PC-3 (cell line): ENCODE data around the gene USP2. TPM values are rescaled to one million over a fixed set of nuclear protein-coding genes. Genes with fewer than 3 reads are reported as not detected.

Experiments
- ATAC-seq: fragments of 200-7000 bp; cut with Tn5 transposase; 2 replicates; pipeline ENCODE4 v1.9.1; 2020; ENCODE audit warnings: mild to moderate bottlenecking, moderate library complexity
- BruUV-seq: library from RNA; stranded (reverse); fragments of 400-500 nt; replicated peaks from 2 replicates; lab custom pipeline; 2021; lab: Mats Ljungman, UMichigan
- CTCF ChIA-PET: fragments of 300-600 bp; sonication (Branson Sonifier 250); formaldehyde crosslinking; loops from one replicate; lab custom pipeline; 2022; ENCODE audit warnings: antibody characterized with exemption; lab: Charles Lee
- POLR2A ChIA-PET: fragments of 300-600 bp; sonication (Branson Sonifier 250); formaldehyde crosslinking; loops from one replicate; lab custom pipeline; 2022; ENCODE audit warnings: antibody characterized with exemption; ENCODE audit not compliant: unreplicated experiment; lab: Charles Lee
- DNase-seq: peaks from one replicate; pipeline ENCODE4 v3.0.0-alpha.2; 2015
- H2AFZ ChIP-seq: fragments of 300-600 bp; sonication (generic); 2 replicates; pipeline ENCODE4 v1.6.0; 2016; ENCODE audit warnings: antibody characterized with exemption, low read length
- H3F3A ChIP-seq: fragments of 300-600 bp; sonication (generic); one replicate; pipeline ENCODE4 v1.6.0; 2017; ENCODE audit warnings: antibody characterized with exemption, low read length, control low read depth, mild to moderate bottlenecking; ENCODE audit not compliant: unreplicated experiment
- H3K27ac ChIP-seq: fragments of 300-600 bp; sonication (generic); 2 replicates; pipeline ENCODE4 v1.5.1; 2016; ENCODE audit warnings: mild to moderate bottlenecking, low read length
- H3K27me3 ChIP-seq: fragments of 300-600 bp; sonication (generic); 2 replicates; pipeline ENCODE4 v1.6.1; 2016; ENCODE audit warnings: low read length, mixed read lengths
- H3K36me3 ChIP-seq: fragments of 300-600 bp; sonication (generic); 2 replicates; pipeline ENCODE4 v1.6.1; 2016; ENCODE audit warnings: low read depth, mixed run types, low read length, mixed read lengths
- H3K4me1 ChIP-seq: fragments of 300-600 bp; sonication (generic); 2 replicates; pipeline ENCODE4 v1.5.1; 2016; ENCODE audit warnings: low read length; ENCODE audit not compliant: insufficient read depth
- H3K4me2 ChIP-seq: fragments of 300-600 bp; sonication (generic); 2 replicates; pipeline ENCODE4 v1.6.0; 2016; ENCODE audit warnings: low read length
- H3K4me3 ChIP-seq: fragments of 300-600 bp; sonication (generic); 2 replicates; pipeline ENCODE4 v1.5.1; 2016; ENCODE audit warnings: mild to moderate bottlenecking, low read length, mixed read lengths
- H3K79me2 ChIP-seq: fragments of 300-600 bp; sonication (generic); 2 replicates; pipeline ENCODE4 v1.6.1; 2017; ENCODE audit warnings: low read length, mixed read lengths
- H3K9ac ChIP-seq: fragments of 300-600 bp; sonication (generic); 2 replicates; pipeline ENCODE4 v1.6.0; 2016; ENCODE audit warnings: mild to moderate bottlenecking, low read length
- H3K9me2 ChIP-seq: fragments of 300-600 bp; sonication (generic); replicated peaks from 2 replicates; pipeline ENCODE4 v1.6.1; 2016; ENCODE audit warnings: mixed run types, low read length, mixed read lengths
- H3K9me3 ChIP-seq: fragments of 300-600 bp; sonication (generic); 2 replicates; pipeline ENCODE4 v1.6.1; 2016; ENCODE audit warnings: low read length, mixed read lengths
- H4K20me1 ChIP-seq: fragments of 300-600 bp; sonication (generic); 2 replicates; pipeline ENCODE4 v1.6.1; 2016; ENCODE audit warnings: low read length, mixed read lengths
- CTCF ChIP-seq: fragments of 300-600 bp; sonication (generic); conservative IDR thresholded peaks from 2 replicates; pipeline ENCODE4 v1.5.1; 2017; ENCODE audit warnings: antibody characterized with exemption, low read depth, mild to moderate bottlenecking, low read length
- EZH2 ChIP-seq: fragments of 300-600 bp; sonication (generic); IDR thresholded peaks from one replicate; pipeline ENCODE4 v1.6.1; 2017; ENCODE audit warnings: antibody characterized with exemption, mild to moderate bottlenecking, low read length; ENCODE audit not compliant: unreplicated experiment
- EZH2phosphoT487 ChIP-seq: fragments of 300-600 bp; sonication (generic); IDR thresholded peaks from 2 replicates; pipeline ENCODE4 v1.6.1; 2018; ENCODE audit warnings: mild to moderate bottlenecking, antibody characterized with exemption, low read length, borderline replicate concordance
- intact Hi-C: fragments of 100-400 bp; cut with micrococcal nuclease; formaldehyde crosslinking; loops from 2 replicates; pipeline ENCODE4 v1.9.0; 2023
- microRNA-seq: library from miRNA; unstranded; fragments of <30 nt; microRNA quantifications from one replicate; pipeline ENCODE4 v1.1.0, GENCODE V29; 2020; ENCODE audit not compliant: unreplicated experiment
- total RNA-seq: library from RNA; depleted of rRNA; stranded (reverse); fragments of >200 nt; gene quantifications from 2 replicates; pipeline ENCODE4 v1.2.3, GENCODE V29; 2014; rRNA removed

Gene USP2
- total RNA-seq, 1 experiment from 2014 or later, result 1.8 TPM

- no TSS peak for BruUV-seq
- no peak for TF ChIP-seq EZH2phosphoT487
- no peak for TF ChIP-seq EZH2
- TF ChIP-seq CTCF, result no peak
These were observed 75.7 kb downstream of the USP2 start for GRCh38 chr11:119305556-119306372.

More at GRCh38 chr11:119305556-119306372, 75.7 kb downstream of the USP2 start:
- no peak overlapping the region for H2AFZ ChIP-seq
- H3K27me3 ChIP-seq, result no peaks in the 10 kb centered on the region
- no peak overlapping the region for H3K27ac ChIP-seq
- no peak overlapping the region for H3K9ac ChIP-seq
- ChIA-PET POLR2A (no interaction called here), CTCF (no interaction called here)
- H3K36me3 ChIP-seq, result peaks cover 48% of the 10 kb centered on the region; the same call in 1 of the 2 replicates
- DNase-seq (no peak), ATAC-seq (no peak)
- no peaks in the 10 kb centered on the region for H3K9me2 ChIP-seq
- H4K20me1 ChIP-seq, result no peaks in the 10 kb centered on the region
- intact Hi-C loops, result no loop called here
- H3K4me2 ChIP-seq, result no peak overlapping the region
- no peaks in the 10 kb centered on the region for H3K79me2 ChIP-seq
- H3F3A ChIP-seq, result no peaks in the 10 kb centered on the region
- H3K4me3 ChIP-seq, result no peak overlapping the region
- H3K9me3 ChIP-seq, result no peaks in the 10 kb centered on the region
- H3K4me1 ChIP-seq, result no peaks in the 10 kb centered on the region

Small RNAs within 50 kb of the gene (microRNA-seq; reads per million reads assigned to microRNA genes)
- not detected for gene MIR6756

Other genes with a start within 250 kb of the USP2 start
- 0.15 and 0.63 TPM in 2 replicates for gene ABCG4, start 232.6 kb downstream of the USP2 start, total RNA-seq
- 16.8 and 17.2 TPM in 2 replicates for gene NLRX1, start 213.0 kb downstream of the USP2 start, total RNA-seq
- 0.87 TPM in 1 of 2 replicates, not detected in the other for gene NHERF4, start 196.2 kb downstream of the USP2 start, total RNA-seq
- 11.4 and 15.3 TPM in 2 replicates for gene CBL, start 175.4 kb downstream of the USP2 start, total RNA-seq
- gene MCAM, start 64.6 kb downstream of the USP2 start, total RNA-seq, result 124 and 162 TPM in 2 replicates
- 22.9 and 34.5 TPM in 2 replicates for gene RNF26, start 47.2 kb downstream of the USP2 start, total RNA-seq
- 2.0 and 2.6 TPM in 2 replicates for gene C1QTNF5, start 40.8 kb downstream of the USP2 start, total RNA-seq
- gene MFRP, start 35.0 kb downstream of the USP2 start, total RNA-seq, result not detected in 2 replicates
- not detected in 2 replicates for gene THY1, start 41.5 kb upstream of the USP2 start, total RNA-seq